H9 (cell line): Measurements from ENCODE around the gene LRSAM1. TPM values are rescaled to one million over a fixed set of nuclear protein-coding genes. Genes with fewer than 3 reads are reported as not detected.

Experiments
- DNase-seq: peaks from one replicate; pipeline ENCODE4 v3.0.0-alpha.2; 2017
- H2AFZ ChIP-seq: one replicate; pipeline ENCODE4 v1.6.1; 2013; ENCODE audit warnings: mild to moderate bottlenecking, low read length, control low read depth, moderate library complexity
- H2AK5ac ChIP-seq: 2 replicates; pipeline ENCODE4 v1.6.1; 2013; ENCODE audit warnings: low read length, control low read depth, mixed read lengths; ENCODE audit not compliant: insufficient read length
- H2BK120ac ChIP-seq: one replicate; pipeline ENCODE4 v1.6.1; 2013; ENCODE audit warnings: low read depth, mild to moderate bottlenecking, low read length, control low read depth, inconsistent platforms; ENCODE audit not compliant: poor library complexity, severe bottlenecking
- H2BK12ac ChIP-seq: 2 replicates; pipeline ENCODE4 v1.6.1; 2013; ENCODE audit warnings: low read length, control low read depth, mixed read lengths, low read depth; ENCODE audit not compliant: insufficient read length
- H2BK15ac ChIP-seq: 2 replicates; pipeline ENCODE4 v1.6.1; 2013; ENCODE audit warnings: low read depth, low read length, control low read depth
- H2BK20ac ChIP-seq: one replicate; pipeline ENCODE4 v1.6.1; 2013; ENCODE audit warnings: low read depth, mild to moderate bottlenecking, low read length, control low read depth, inconsistent platforms; ENCODE audit not compliant: poor library complexity, severe bottlenecking
- H2BK5ac ChIP-seq: 2 replicates; pipeline ENCODE4 v1.6.1; 2013; ENCODE audit warnings: low read length, control low read depth, mixed read lengths; ENCODE audit not compliant: insufficient read length
- H3K14ac ChIP-seq: 2 replicates; pipeline ENCODE4 v1.6.1; 2013; ENCODE audit warnings: low read length, control low read depth; ENCODE audit not compliant: insufficient read depth
- H3K18ac ChIP-seq: 2 replicates; pipeline ENCODE4 v1.6.1; 2013; ENCODE audit warnings: low read depth, mild to moderate bottlenecking, mixed read lengths, low read length, control low read depth; ENCODE audit not compliant: insufficient read length
- H3K23ac ChIP-seq: 2 replicates; pipeline ENCODE4 v1.6.1; 2013; ENCODE audit warnings: low read length, control low read depth, mixed read lengths, low read depth; ENCODE audit not compliant: insufficient read length
- H3K23me2 ChIP-seq: 2 replicates; pipeline ENCODE4 v1.6.1; 2013; ENCODE audit warnings: low read depth, mild to moderate bottlenecking, mixed read lengths, low read length, control low read depth; ENCODE audit not compliant: insufficient read length, poor library complexity, severe bottlenecking
- H3K27ac ChIP-seq: 2 replicates; pipeline ENCODE4 v1.5.1; 2013; ENCODE audit warnings: low read length, control low read depth, mixed read lengths, low read depth; ENCODE audit not compliant: insufficient read length
- H3K27me3 ChIP-seq: 2 replicates; pipeline ENCODE4 v1.6.1; 2013; ENCODE audit warnings: low read length, control low read depth, inconsistent platforms; ENCODE audit not compliant: insufficient read depth
- H3K4ac ChIP-seq: 2 replicates; pipeline ENCODE4 v1.6.1; 2013; ENCODE audit warnings: low read depth, mild to moderate bottlenecking, control low read depth, inconsistent platforms, low read length, moderate library complexity
- H3K4me1 ChIP-seq: 2 replicates; pipeline ENCODE4 v1.6.1; 2013; ENCODE audit warnings: low read length, control low read depth, inconsistent platforms; ENCODE audit not compliant: insufficient read depth
- H3K4me2 ChIP-seq: 2 replicates; pipeline ENCODE4 v1.6.1; 2013; ENCODE audit warnings: low read length, control low read depth, mixed read lengths; ENCODE audit not compliant: insufficient read length, insufficient read depth
- H3K56ac ChIP-seq: 2 replicates; pipeline ENCODE4 v1.6.1; 2013; ENCODE audit warnings: low read depth, mild to moderate bottlenecking, mixed read lengths, low read length, control low read depth; ENCODE audit not compliant: insufficient read length
- H3K79me1 ChIP-seq: 2 replicates; pipeline ENCODE4 v1.6.1; 2013; ENCODE audit warnings: low read depth, mild to moderate bottlenecking, moderate library complexity, low read length, control low read depth, inconsistent platforms; ENCODE audit not compliant: insufficient read depth, poor library complexity, severe bottlenecking
- H3K79me2 ChIP-seq: 2 replicates; pipeline ENCODE4 v1.6.1; 2013; ENCODE audit warnings: low read length, control low read depth, inconsistent platforms; ENCODE audit not compliant: insufficient read depth
- H3K9ac ChIP-seq: 2 replicates; pipeline ENCODE4 v1.6.1; 2013; ENCODE audit warnings: low read length, control low read depth, mixed read lengths; ENCODE audit not compliant: insufficient read length; ENCODE audit errors: extremely low read depth
- H3K9me3 ChIP-seq: one replicate; pipeline ENCODE4 v1.6.1; 2013; ENCODE audit warnings: low read depth, low read length, inconsistent platforms; ENCODE audit not compliant: control insufficient read depth
- H3T11ph ChIP-seq: one replicate; pipeline ENCODE4 v1.6.1; 2013; ENCODE audit warnings: mild to moderate bottlenecking, low read length, control low read depth, inconsistent platforms
- H4K20me1 ChIP-seq: one replicate; pipeline ENCODE4 v1.6.1; 2013; ENCODE audit not compliant: control insufficient read depth, insufficient read length, insufficient read depth
- H4K5ac ChIP-seq: 2 replicates; pipeline ENCODE4 v1.6.1; 2013; ENCODE audit warnings: low read depth, mild to moderate bottlenecking, mixed read lengths, low read length, control low read depth; ENCODE audit not compliant: insufficient read length
- H4K8ac ChIP-seq: replicated peaks from 2 replicates; pipeline ENCODE4 v1.6.1; 2013; ENCODE audit warnings: low read length, control low read depth, mixed read lengths, low read depth; ENCODE audit not compliant: insufficient read length
- H4K91ac ChIP-seq: 2 replicates; pipeline ENCODE4 v1.6.1; 2013; ENCODE audit warnings: low read depth, mild to moderate bottlenecking, moderate library complexity, mixed read lengths, low read length, control low read depth; ENCODE audit not compliant: insufficient read length
- H3K27ac Mint-ChIP-seq, 3 experiments: 2 replicates in 2 of 3; 3 replicates in 1 of 3; pipeline ENCODE4 v1.8.0; 2020 to 2021; ENCODE audit warnings: mixed read lengths in 3 of 3, mild to moderate bottlenecking in 1 of 3, moderate library complexity in 1 of 3
- H3K27me3 Mint-ChIP-seq: 2 replicates; pipeline ENCODE4 v1.8.0; 2021; ENCODE audit warnings: low read depth, mild to moderate bottlenecking, moderate library complexity, mixed read lengths
- H3K36me3 Mint-ChIP-seq, 3 experiments: 2 replicates in 2 of 3; 3 replicates in 1 of 3; pipeline ENCODE4 v1.8.0; 2020 to 2021; ENCODE audit warnings: low read depth in 3 of 3, mixed read lengths in 3 of 3; ENCODE audit not compliant: insufficient read depth in 1 of 3
- H3K4me1 Mint-ChIP-seq, 2 experiments: 2 replicates each; pipeline ENCODE4 v1.8.0; 2020; ENCODE audit warnings: mixed read lengths in 2 of 2
- H3K4me3 Mint-ChIP-seq, 2 experiments: 2 replicates in 1 of 2; 3 replicates in 1 of 2; pipeline ENCODE4 v1.8.0; 2020 to 2021; ENCODE audit warnings: mild to moderate bottlenecking in 2 of 2, mixed read lengths in 2 of 2, moderate library complexity in 1 of 2
- H3K9me3 Mint-ChIP-seq, 2 experiments: 2 replicates in 1 of 2; 3 replicates in 1 of 2; pipeline ENCODE4 v1.8.0; 2020; ENCODE audit warnings: mild to moderate bottlenecking in 2 of 2, mixed read lengths in 2 of 2, moderate library complexity in 1 of 2
- WGBS: extraction: QIAGEN DNeasy Blood & Tissue Kit; methylation state at CpG from one replicate; pipeline ENCODE4 v1.1.7; 2013; ENCODE audit warnings: missing lambda C conversion rate, low lambda C conversion rate, mixed read lengths; ENCODE audit not compliant: insufficient read length; ENCODE audit errors: extremely low coverage; 5-methylcytosine and 5-hydroxymethylcytosine counted together
- total RNA-seq: library from RNA; stranded (reverse); gene quantifications from 2 replicates; pipeline ENCODE4 v1.2.1, GENCODE V29; 2021
- TF ChIP-seq, protein P1 (sequence below): fragments of 200-600 bp; sonication (generic); conservative IDR thresholded peaks from 3 replicates; pipeline ENCODE4 v1.8.0; 2021; ENCODE audit warnings: antibody characterized with exemption, mild to moderate bottlenecking

The LRSAM1 gene
- total RNA-seq, 1 experiment from 2014 or later = 16.2 TPM

DNA sequence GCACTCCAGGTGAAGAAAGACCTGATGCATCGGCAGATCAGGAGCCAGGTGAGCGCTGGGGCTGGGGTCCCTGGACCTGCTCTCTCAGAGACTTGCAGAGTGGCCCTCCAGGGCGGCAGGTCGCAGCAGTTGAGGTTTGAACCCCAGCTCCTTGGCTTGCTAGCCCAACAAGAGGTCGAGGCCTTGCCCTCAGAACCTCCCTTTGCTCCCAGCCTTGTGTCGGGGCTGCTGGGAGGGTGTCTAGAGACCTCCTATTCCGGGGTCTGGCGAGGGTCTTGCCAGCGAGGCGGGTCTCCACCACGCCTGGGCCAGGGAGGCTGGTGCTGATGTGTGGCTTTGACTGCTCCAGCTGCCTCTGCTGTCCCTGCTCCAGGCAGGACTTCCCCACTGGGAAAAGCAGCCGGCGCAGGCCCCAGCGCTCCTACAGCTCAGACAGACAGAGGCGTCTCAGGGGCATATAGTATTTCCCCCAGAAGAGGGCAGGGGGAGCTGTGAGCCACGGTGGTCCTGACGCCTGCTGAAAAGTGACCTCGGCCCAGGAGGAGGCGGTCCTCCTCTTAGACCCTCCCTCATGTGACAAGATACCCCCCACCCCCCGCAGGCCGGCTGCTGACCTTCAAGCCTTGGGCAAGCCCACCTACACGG lies 38.3 kb downstream of the LRSAM1 start:
- Histone ChIP-seq H4K20me1 (no peaks in the 10 kb centered on the region), H2BK5ac (no peak overlapping the region), H3K4ac (no peak overlapping the region), H2BK15ac (no peak overlapping the region), H3K79me1 (no peaks in the 10 kb centered on the region), H3K9me3 (no peaks in the 10 kb centered on the region), H2BK20ac (no peak overlapping the region), H2AK5ac (no peak overlapping the region), H3K56ac (no peak overlapping the region), H3K18ac (no peak overlapping the region), H3K23ac (no peak overlapping the region), H2AFZ (no peak overlapping the region), H3K79me2 (no peaks in the 10 kb centered on the region), H4K8ac (no peak overlapping the region), H3K27ac (no peak overlapping the region), H3K9ac (no peak overlapping the region), H3T11ph (no peak overlapping the region), H4K5ac (no peak overlapping the region), H3K4me2 (no peak overlapping the region), H3K4me1 (no peaks in the 10 kb centered on the region), H2BK120ac (no peak overlapping the region), H3K14ac (no peak overlapping the region; the same call in 1 of the 2 replicates), H4K91ac (no peak overlapping the region), H3K23me2 (no peaks in the 10 kb centered on the region), H3K27me3 (no peaks in the 10 kb centered on the region), H2BK12ac (no peak overlapping the region)
- TF ChIP-seq, protein P1, sequence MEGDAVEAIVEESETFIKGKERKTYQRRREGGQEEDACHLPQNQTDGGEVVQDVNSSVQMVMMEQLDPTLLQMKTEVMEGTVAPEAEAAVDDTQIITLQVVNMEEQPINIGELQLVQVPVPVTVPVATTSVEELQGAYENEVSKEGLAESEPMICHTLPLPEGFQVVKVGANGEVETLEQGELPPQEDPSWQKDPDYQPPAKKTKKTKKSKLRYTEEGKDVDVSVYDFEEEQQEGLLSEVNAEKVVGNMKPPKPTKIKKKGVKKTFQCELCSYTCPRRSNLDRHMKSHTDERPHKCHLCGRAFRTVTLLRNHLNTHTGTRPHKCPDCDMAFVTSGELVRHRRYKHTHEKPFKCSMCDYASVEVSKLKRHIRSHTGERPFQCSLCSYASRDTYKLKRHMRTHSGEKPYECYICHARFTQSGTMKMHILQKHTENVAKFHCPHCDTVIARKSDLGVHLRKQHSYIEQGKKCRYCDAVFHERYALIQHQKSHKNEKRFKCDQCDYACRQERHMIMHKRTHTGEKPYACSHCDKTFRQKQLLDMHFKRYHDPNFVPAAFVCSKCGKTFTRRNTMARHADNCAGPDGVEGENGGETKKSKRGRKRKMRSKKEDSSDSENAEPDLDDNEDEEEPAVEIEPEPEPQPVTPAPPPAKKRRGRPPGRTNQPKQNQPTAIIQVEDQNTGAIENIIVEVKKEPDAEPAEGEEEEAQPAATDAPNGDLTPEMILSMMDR = peak; percentile 71
- Mint-ChIP-seq H3K4me1 (peaks cover 4 to 8% of the 10 kb centered on the region in 2 experiments), H3K27me3 (no peaks in the 10 kb centered on the region), H3K4me3 (no peak overlapping the region), H3K36me3 (peaks cover 6 to 40% (median 22%) of the 10 kb centered on the region in 3 experiments), H3K27ac (0 out of 7 replicates have a peak overlapping the region, but pooled peaks of 1 of the 3 experiments have one; percentile 17), H3K9me3 (no peaks in the 10 kb centered on the region)
- DNase-seq = peak; percentile 91
- WGBS = no CpG with 5 or more reads among the region's 22 CpGs
